K562 treated with DMSO at 1 percent for 12 hours (cell line): ENCODE measurements around the gene ALKAL2. TPM values are rescaled to one million over a fixed set of nuclear protein-coding genes. Genes with fewer than 3 reads are reported as not detected.

Experiments used
- total RNA-seq: library from RNA; unstranded; fragments of 300-600 nt; gene quantifications from 2 replicates; pipeline ENCODE4 v1.2.3, GENCODE V29; 2022; ENCODE audit not compliant: insufficient read depth

The ALKAL2 gene, protein sequence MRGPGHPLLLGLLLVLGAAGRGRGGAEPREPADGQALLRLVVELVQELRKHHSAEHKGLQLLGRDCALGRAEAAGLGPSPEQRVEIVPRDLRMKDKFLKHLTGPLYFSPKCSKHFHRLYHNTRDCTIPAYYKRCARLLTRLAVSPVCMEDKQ
- total RNA-seq, result not detected in 2 replicates

DNA sequence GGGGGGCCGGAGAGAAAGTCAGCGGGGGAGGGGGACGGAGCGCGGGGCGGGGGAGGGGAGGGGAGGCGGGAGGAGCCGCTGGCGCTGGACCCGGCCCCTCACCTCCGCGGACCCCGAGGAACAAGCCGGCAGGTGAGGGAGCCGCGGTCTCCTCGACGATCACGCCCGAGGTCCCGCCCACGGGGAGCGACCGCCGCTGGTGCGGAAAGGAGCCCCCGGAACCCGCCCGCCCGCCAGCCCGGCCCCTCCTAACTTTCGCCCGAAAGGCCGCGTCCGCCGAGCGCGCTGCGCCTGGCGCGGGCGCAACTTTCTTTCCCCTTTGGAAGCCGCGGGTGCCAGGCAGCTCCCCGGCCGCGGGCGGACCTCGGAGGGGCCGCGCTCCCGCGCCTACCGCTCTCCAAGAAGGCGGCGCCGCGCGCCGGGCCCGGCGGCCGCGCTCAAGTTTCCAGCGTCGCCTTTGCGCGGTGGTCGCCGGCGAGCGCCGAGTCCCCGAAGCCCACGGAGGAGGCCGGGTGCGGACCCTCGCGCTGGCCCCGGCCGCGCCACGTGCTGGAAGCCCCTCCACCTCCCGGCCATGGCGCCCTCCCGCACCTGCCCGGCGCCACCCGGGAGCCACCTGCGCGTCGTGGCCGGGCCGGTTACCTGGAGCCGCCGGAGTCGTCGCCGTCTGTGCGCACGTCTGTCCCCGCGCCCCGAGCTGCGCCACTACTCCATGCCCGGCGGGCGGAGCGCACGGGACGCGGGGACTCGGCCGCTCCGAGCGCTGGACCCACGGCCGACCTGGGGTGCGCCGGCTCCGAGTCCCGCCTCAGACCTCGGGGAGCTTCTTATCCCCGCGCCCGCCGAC lies at the start of gene ALKAL2:
TSS of gene ALKAL2 (minus strand) at position 181 of the 847 bp plus-strand sequence. CDS start 256 bp downstream, outside the sequence.

DNA sequence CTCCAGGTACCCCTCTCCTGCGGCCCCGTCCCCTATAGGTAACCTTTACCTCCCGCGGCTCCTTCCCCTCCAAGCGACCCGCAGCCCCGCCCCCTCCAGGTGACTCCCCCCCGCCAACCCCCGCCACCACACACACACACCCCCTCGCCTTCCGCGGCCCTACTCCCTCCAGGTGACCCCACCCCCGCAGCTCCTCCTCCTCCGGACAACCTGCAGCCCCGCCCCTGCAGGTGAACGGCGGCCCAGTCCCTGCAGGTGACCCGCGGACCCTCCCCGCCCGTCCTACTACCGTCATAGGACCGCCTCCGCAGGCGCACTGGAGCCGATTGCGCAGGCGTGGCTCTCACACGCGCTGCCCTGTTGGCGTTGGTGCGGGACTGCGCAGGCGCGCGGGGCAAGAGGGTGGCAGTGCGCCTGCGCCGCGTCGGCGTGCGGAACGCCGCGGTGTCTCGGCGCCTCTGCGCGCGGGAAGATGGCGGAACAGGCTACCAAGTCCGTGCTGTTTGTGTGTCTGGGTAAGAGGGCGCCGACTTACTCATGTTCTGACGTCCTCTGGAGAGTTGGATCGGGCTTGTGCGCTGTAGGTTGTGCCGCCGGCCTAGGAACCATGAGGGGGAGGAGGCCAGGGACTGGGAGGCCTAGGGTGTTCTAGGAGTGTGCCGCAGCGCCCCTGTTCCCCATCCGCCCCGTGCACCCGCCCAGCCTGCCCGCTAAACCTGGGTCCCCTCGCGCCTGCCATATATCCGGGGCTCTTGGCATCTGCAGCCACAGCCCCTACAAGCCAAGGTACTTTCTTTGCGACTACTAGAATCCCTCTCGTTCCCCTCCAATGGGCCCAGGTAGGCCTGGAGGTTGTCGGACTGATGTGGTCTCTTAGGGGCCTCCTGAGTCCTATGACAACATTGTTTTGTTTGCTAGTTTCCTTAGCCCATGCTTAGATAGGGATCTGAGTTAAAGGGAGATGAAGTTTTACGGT lies 23.1 kb downstream of the ALKAL2 start, which contains the start of gene ACP1:
TSS of gene ACP1 (plus strand) at position 455 of the 976 bp plus-strand sequence. CDS start at position 473, 18 bp downstream.

DNA sequence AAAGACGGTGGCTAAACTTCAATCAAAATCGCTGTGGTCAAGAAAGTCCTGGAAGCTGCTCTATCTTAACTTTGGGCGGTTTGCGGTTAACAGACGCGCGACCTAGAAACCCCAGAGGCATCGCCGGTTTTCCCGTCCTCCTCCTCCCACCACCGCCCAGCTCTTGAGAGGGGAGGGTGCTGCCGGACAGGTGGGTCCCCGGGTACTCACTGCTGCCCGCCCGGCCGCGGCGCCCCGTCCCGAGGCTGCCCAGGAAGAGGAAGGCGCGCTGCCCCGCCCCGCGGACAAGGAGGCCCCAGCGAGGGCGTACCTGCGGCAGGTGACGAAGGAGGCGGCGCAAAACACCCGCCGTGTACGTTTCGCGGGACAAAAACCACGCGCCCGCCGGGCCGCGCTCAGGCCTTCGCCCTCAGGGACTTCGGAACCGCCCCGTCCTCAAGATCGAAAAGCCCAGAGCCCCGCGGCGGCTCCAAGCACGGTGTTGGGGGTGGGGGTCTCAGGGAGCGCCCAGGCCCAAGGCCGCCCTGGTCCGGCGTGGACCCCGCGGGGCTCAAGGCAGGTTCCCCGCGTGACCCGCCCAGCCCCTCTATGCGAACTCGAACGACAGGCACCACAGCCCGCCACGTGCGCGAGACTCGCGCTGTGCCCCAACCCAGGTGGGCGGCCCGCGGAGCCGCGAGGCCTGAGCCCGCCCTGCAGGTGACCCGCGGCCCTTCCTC lies 24.0 kb downstream of the ALKAL2 start, which contains the start of gene SH3YL1:
TSS of gene SH3YL1 (minus strand) at position 259 of the 719 bp plus-strand sequence. CDS start at position 211, 48 bp downstream.

Other genes starting within 250 kb of the ALKAL2 start
- not detected in 2 replicates for gene FAM110C, start 241.6 kb downstream of the ALKAL2 start, total RNA-seq
- 1.5 and 2.7 TPM in 2 replicates for gene SH3YL1, start 24.1 kb downstream of the ALKAL2 start, total RNA-seq
- gene ACP1, start 23.1 kb downstream of the ALKAL2 start, total RNA-seq, result 77.5 and 123 TPM in 2 replicates